Suprapubic skin (tissue), 4 donors: ENCODE measurements around the gene KCNK1. TPM values are rescaled to one million over a fixed set of nuclear protein-coding genes. Genes with fewer than 3 reads are reported as not detected.

Experiments
- DNase-seq, 2 donors: peaks; one replicate each; pipeline ENCODE4 v3.0.0-alpha.2; 2019; ENCODE audit warnings: low spot score in 2 of 2
- H3K27ac ChIP-seq: fragments of 200-600 bp; sonication (generic); one replicate; pipeline ENCODE4 v1.5.1; 2019
- H3K27me3 ChIP-seq: fragments of 200-600 bp; sonication (generic); one replicate; pipeline ENCODE4 v1.5.1; 2019
- H3K36me3 ChIP-seq: fragments of 200-600 bp; sonication (generic); one replicate; pipeline ENCODE4 v1.5.1; 2019
- H3K4me1 ChIP-seq: fragments of 200-600 bp; sonication (generic); one replicate; pipeline ENCODE4 v1.5.1; 2019
- H3K4me3 ChIP-seq: fragments of 200-600 bp; sonication (generic); one replicate; pipeline ENCODE4 v1.5.1; 2019; ENCODE audit warnings: mild to moderate bottlenecking
- H3K9me3 ChIP-seq: fragments of 200-600 bp; sonication (generic); one replicate; pipeline ENCODE4 v1.5.1; 2019
- CTCF ChIP-seq, 2 donors: fragments of 200-600 bp in 1 of 2; fragments of 450-650 bp in 1 of 2; sonication (generic) in 1 of 2; IDR thresholded peaks; one replicate each; pipeline ENCODE4 v1.5.1; 2016 to 2019; ENCODE audit warnings: antibody characterized with exemption in 2 of 2, mild to moderate bottlenecking in 1 of 2, moderate library complexity in 1 of 2
- EP300 ChIP-seq: sonication (generic); formaldehyde crosslinking; IDR thresholded peaks from one replicate; pipeline ENCODE4 v1.6.1; 2017; ENCODE audit warnings: antibody characterized with exemption
- POLR2A ChIP-seq, 2 donors: fragments of 450-650 bp; IDR thresholded peaks; one replicate each; pipeline ENCODE4 v1.6.1; 2017; ENCODE audit warnings: antibody characterized with exemption in 2 of 2, mild to moderate bottlenecking in 2 of 2, moderate library complexity in 2 of 2
- POLR2AphosphoS5 ChIP-seq, 3 donors: sonication (generic); formaldehyde crosslinking; IDR thresholded peaks; one replicate each; pipeline ENCODE4 v1.6.1; 2017; ENCODE audit warnings: antibody characterized with exemption in 3 of 3
- WGBS: methylation state at CpG from one replicate; pipeline ENCODE4 v1.1.5; 2018; 5-methylcytosine and 5-hydroxymethylcytosine counted together
- total RNA-seq, 4 donors: library from RNA; depleted of rRNA; stranded (reverse); fragments of >200 nt; gene quantifications; one replicate each; pipeline ENCODE4 v1.1.0, GENCODE V29; 2016

The KCNK1 gene
- total RNA-seq, 4 donors from 2014 or later = 7.5 to 18.7 (median 11.9) TPM

GRCh38 chr1:233586301-233586700, 27.6 kb upstream of the KCNK1 start:
- Histone ChIP-seq H3K4me3 (no peak overlapping the region), H3K4me1 (no peaks in the 10 kb centered on the region), H3K27me3 (no peaks in the 10 kb centered on the region), H3K27ac (no peak overlapping the region), H3K36me3 (no peaks in the 10 kb centered on the region), H3K9me3 (no peaks in the 10 kb centered on the region)
- no peak for DNase-seq
- TF ChIP-seq POLR2AphosphoS5 (IDR thresholded peaks at IDR 0.05) (no peak), EP300 (no peak), POLR2A (IDR thresholded peaks at IDR 0.05) (no peak)
- 84% methylated on average over 2 of the region's 2 CpGs for WGBS

- Histone ChIP-seq H3K27ac (no peak overlapping the region), H3K4me1 (no peaks in the 10 kb centered on the region), H3K9me3 (no peaks in the 10 kb centered on the region), H3K4me3 (no peak overlapping the region), H3K27me3 (no peaks in the 10 kb centered on the region), H3K36me3 (no peaks in the 10 kb centered on the region)
- TF ChIP-seq POLR2AphosphoS5 (IDR thresholded peaks at IDR 0.05) (no peak), POLR2A (IDR thresholded peaks at IDR 0.05) (no peak), EP300 (no peak), CTCF (IDR thresholded peaks at IDR 0.05) (no peak)
- 84% methylated on average over 4 of the region's 4 CpGs for WGBS
- DNase-seq = no peak
Observed at GRCh38 chr1:233587196-233587595, 26.7 kb upstream of the KCNK1 start.

- no peak for DNase-seq
- no peak for TF ChIP-seq POLR2AphosphoS5 (IDR thresholded peaks at IDR 0.05)
- TF ChIP-seq POLR2A (IDR thresholded peaks at IDR 0.05) = no peak
- no peak for TF ChIP-seq EP300
- TF ChIP-seq CTCF (IDR thresholded peaks at IDR 0.05) = no peak
- Histone ChIP-seq H3K27me3 (no peaks in the 10 kb centered on the region), H3K36me3 (no peaks in the 10 kb centered on the region), H3K4me1 (no peaks in the 10 kb centered on the region), H3K9me3 (no peaks in the 10 kb centered on the region), H3K27ac (no peak overlapping the region), H3K4me3 (no peak overlapping the region)
- 32% methylated on average over 14 of the region's 17 CpGs for WGBS
Observed at GRCh38 chr1:233587958-233588799, 25.7 kb upstream of the KCNK1 start.

GRCh38 chr1:233597489-233597901, 16.4 kb upstream of the KCNK1 start:
- H3K36me3 ChIP-seq = no peaks in the 10 kb centered on the region
- TF ChIP-seq EP300 (no peak), CTCF (IDR thresholded peaks at IDR 0.05) (no peak), POLR2AphosphoS5 (IDR thresholded peaks at IDR 0.05) (no peak), POLR2A (IDR thresholded peaks at IDR 0.05) (no peak)
- no peak for DNase-seq
- H3K27ac ChIP-seq = no peak overlapping the region
- peaks cover 4% of the 10 kb centered on the region for H3K27me3 ChIP-seq
- 30% methylated on average over 2 of the region's 2 CpGs for WGBS
- no peaks in the 10 kb centered on the region for H3K9me3 ChIP-seq
- H3K4me1 ChIP-seq = no peaks in the 10 kb centered on the region
- no peak overlapping the region for H3K4me3 ChIP-seq

GRCh38 chr1:233598891-233599541, 14.9 kb upstream of the KCNK1 start:
- WGBS = 59% methylated on average over 8 of the region's 8 CpGs
- H3K36me3 ChIP-seq = no peaks in the 10 kb centered on the region

More at GRCh38 chr1:233598891-233599541, 14.9 kb upstream of the KCNK1 start:
- H3K4me3 ChIP-seq = no peak overlapping the region
- no peak for TF ChIP-seq EP300
- TF ChIP-seq POLR2AphosphoS5 (IDR thresholded peaks at IDR 0.05) = no peak
- no peak for TF ChIP-seq POLR2A (IDR thresholded peaks at IDR 0.05)
- TF ChIP-seq CTCF (IDR thresholded peaks at IDR 0.05) = no peak
- DNase-seq = no peak
- H3K4me1 ChIP-seq = no peaks in the 10 kb centered on the region
- no peaks in the 10 kb centered on the region for H3K9me3 ChIP-seq
- no peak overlapping the region for H3K27ac ChIP-seq
- peaks cover 4% of the 10 kb centered on the region for H3K27me3 ChIP-seq
